Ovary (tissue), 9 donors: Measurements from ENCODE around the gene GJC2. TPM values are rescaled to one million over a fixed set of nuclear protein-coding genes. Genes with fewer than 3 reads are reported as not detected.

Source experiments
- DNase-seq, 5 donors: peaks; one replicate each; pipeline ENCODE4 v3.0.0-alpha.2; 2019 to 2020
- H3K27ac ChIP-seq, 2 donors: fragments of 200-600 bp; one replicate each; pipeline versions ENCODE4 v1.5.1 to v1.8.0; 2019 to 2022
- H3K27me3 ChIP-seq: fragments of 200-600 bp; one replicate; pipeline ENCODE4 v1.8.0; 2022
- H3K36me3 ChIP-seq: fragments of 200-600 bp; sonication (generic); one replicate; pipeline ENCODE4 v1.5.1; 2019
- H3K4me1 ChIP-seq: one replicate; pipeline ENCODE4 v1.8.1; 2013; ENCODE audit warnings: mild to moderate bottlenecking, moderate library complexity; ENCODE audit not compliant: insufficient read depth
- H3K4me3 ChIP-seq: fragments of 200-600 bp; sonication (generic); one replicate; pipeline ENCODE4 v1.5.1; 2017
- H3K9me3 ChIP-seq, 2 donors: fragments of 200-600 bp in 1 of 2; sonication (generic) in 1 of 2; one replicate each; pipeline versions ENCODE4 v1.5.1 to v1.8.1; 2013 to 2019; ENCODE audit warnings: mild to moderate bottlenecking in 1 of 2, moderate library complexity in 1 of 2
- CTCF ChIP-seq, 3 donors: fragments of 450-650 bp in 2 of 3; fragments of 200-600 bp in 1 of 3; IDR thresholded peaks; one replicate each; pipeline versions ENCODE4 v1.5.1 to v1.8.0; 2016 to 2022; ENCODE audit warnings: antibody characterized with exemption in 3 of 3, mild to moderate bottlenecking in 1 of 3
- EP300 ChIP-seq: sonication (generic); formaldehyde crosslinking; IDR thresholded peaks from one replicate; pipeline ENCODE4 v1.6.1; 2017; ENCODE audit warnings: antibody characterized with exemption
- POLR2A ChIP-seq: fragments of 450-650 bp; IDR thresholded peaks from one replicate; pipeline ENCODE4 v1.6.1; 2017; ENCODE audit warnings: antibody characterized with exemption, mild to moderate bottlenecking, moderate library complexity
- WGBS, 3 donors: extraction: QIAGEN DNeasy Blood & Tissue Kit in 1 of 3; methylation state at CpG; one replicate each; pipeline versions ENCODE4 v1.1.5 to v1.1.7; 2013 to 2017; 5-methylcytosine and 5-hydroxymethylcytosine counted together
- intact Hi-C, 4 donors: fragments of 100-400 bp; cut with DNase I; formaldehyde crosslinking; loops; one replicate each; pipeline versions ENCODE4 v1.11.0 to v1.15.1; 2022 to 2023
- polyA plus RNA-seq, 2 donors: library from polyadenylated mRNA; stranded (reverse); fragments of 200-250 nt in 1 of 2; fragments of 350-450 nt in 1 of 2; fragmentation: Illumina TruSeq in 1 of 2; extraction: RNeasy Lipid Tissue Mini Kit (QIAGEN cat#74804) in 1 of 2; gene quantifications; one replicate each; pipeline ENCODE4 v1.2.3, GENCODE V29; 2013 to 2014
- total RNA-seq, 7 donors: library from RNA; depleted of rRNA in 2 of 7; stranded (reverse); fragments of >200 nt in 2 of 7; fragmentation: NEBNext Ultra II Directional in 3 of 7; extraction: Animal tissue kit (Norgen Biotek cat#: 25700) in 3 of 7; gene quantifications; one replicate each; pipeline versions ENCODE4 v1.1.0 to v1.2.4, GENCODE V29; 2016 to 2023
- donor health status: DM: no; HTN: no; CAD: no; lungs with moderate emphysema.
- donor health status: DM: no; HTN: no; CAD: no.
- donor health status: Bipolar disorder and iron deficiency.
- donor health status: DM: yes; HTN: yes; CAD: no.
- donor health status: DM: no; HTN: no; CAD: no.
- donor health status: DM: yes; HTN: yes; CAD: no.

Gene GJC2
- total and polyA plus RNA-seq, 9 donors, result 0.18 to 12.6 (median 6.1) TPM

DNA sequence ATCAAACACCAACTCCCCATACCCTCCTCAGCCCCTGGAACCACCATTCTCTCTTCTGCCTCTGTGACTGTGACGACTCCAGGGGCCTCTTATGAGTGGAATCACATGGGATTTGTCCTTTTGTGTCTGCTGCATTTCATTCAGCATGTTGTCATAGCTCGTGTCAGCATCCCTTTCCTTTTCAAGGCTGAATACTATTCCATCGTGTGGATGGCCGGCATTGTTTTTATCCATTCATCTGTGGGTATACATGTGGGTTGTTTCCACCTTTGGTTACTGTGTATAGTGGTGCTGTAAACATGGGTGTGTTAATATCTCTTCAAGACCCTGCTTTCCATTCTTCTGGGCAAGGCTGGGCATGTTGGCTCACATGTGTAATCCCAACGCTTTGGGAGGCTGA lies 41.0 kb downstream of the GJC2 start:
- Histone ChIP-seq H3K4me3 (no peak overlapping the region), H3K4me1 (no peaks in the 10 kb centered on the region), H3K27ac (no peak overlapping the region), H3K9me3 (no peaks in the 10 kb centered on the region), H3K27me3 (no peaks in the 10 kb centered on the region), H3K36me3 (no peaks in the 10 kb centered on the region)
- DNase-seq, result no peak
- TF ChIP-seq POLR2A, result no peak
- TF ChIP-seq CTCF (IDR thresholded peaks at IDR 0.05), result no peak
- TF ChIP-seq EP300, result no peak
- 82 to 94% (median 89%) methylated on average over 5 of the region's 5 CpGs for WGBS, 3 donors
- intact Hi-C loops, result no loop called here

- Histone ChIP-seq H3K4me3 (no peak overlapping the region), H3K36me3 (no peaks in the 10 kb centered on the region), H3K27me3 (no peaks in the 10 kb centered on the region), H3K27ac (no peak overlapping the region), H3K4me1 (no peaks in the 10 kb centered on the region), H3K9me3 (peaks cover 0 to 2% of the 10 kb centered on the region in 2 donors)
- peak in 1 of 5 donors; percentile 7 for DNase-seq
- TF ChIP-seq POLR2A (no peak), CTCF (IDR thresholded peaks at IDR 0.05) (no peak), EP300 (no peak)
- intact Hi-C loops, result no loop called here
- 72 to 85% (median 80%) methylated on average over 3 of the region's 3 CpGs for WGBS, 3 donors
Measured at GRCh38 chr1:228194436-228194835, 44.7 kb downstream of the GJC2 start.

DNA sequence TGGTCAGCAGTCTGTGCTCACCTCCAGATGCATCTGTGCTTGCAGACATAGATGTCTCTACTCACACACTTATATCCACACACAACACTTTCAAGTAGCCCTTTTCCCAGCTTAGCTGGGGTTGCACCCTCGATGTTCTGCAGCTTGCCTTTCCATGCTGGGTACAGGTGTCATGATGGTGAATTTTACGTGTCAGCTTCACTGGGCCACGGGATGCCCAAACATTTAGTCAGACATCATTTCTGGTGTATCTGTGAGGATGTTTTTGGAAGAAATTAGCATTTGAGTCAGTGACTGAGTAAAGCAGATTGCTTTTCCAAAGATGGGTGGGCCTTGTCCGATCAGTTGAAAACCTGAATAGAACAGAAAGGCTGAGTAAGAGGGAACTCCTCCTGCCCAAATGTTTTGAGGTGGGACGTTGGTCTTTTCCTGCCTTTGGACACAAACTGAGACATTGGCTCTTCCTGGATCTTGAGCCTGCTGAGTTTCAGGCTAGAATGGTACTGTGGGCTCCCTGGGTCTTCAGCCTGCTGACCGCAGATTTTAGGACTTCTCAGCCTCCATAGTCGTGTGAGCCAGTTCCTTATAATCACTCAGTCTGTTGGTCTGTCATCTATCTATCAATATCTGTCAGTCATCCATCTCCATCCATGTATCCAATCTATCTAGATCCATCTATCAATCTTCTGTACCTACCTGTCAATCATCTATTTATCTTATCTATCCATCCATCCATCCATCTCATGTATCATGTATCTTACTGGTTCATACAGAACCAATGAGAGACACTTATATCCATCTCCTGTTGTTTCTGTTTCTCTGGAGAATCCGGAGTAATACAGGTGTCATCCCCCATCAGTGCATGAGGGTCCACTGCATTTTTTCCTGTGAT lies 45.4 kb downstream of the GJC2 start:
- peak in 1 of 5 donors; percentile 1 for DNase-seq
- Histone ChIP-seq H3K9me3 (peaks cover 0 to 2% of the 10 kb centered on the region in 2 donors), H3K4me3 (no peak overlapping the region), H3K27me3 (no peaks in the 10 kb centered on the region), H3K4me1 (no peaks in the 10 kb centered on the region), H3K27ac (no peak overlapping the region), H3K36me3 (no peaks in the 10 kb centered on the region)
- intact Hi-C loops, result no loop called here
- TF ChIP-seq EP300 (no peak), CTCF (IDR thresholded peaks at IDR 0.05) (no peak), POLR2A (no peak)
- WGBS, 3 donors, result 88 to 94% (median 92%) methylated on average over 8 of the region's 8 CpGs

DNA sequence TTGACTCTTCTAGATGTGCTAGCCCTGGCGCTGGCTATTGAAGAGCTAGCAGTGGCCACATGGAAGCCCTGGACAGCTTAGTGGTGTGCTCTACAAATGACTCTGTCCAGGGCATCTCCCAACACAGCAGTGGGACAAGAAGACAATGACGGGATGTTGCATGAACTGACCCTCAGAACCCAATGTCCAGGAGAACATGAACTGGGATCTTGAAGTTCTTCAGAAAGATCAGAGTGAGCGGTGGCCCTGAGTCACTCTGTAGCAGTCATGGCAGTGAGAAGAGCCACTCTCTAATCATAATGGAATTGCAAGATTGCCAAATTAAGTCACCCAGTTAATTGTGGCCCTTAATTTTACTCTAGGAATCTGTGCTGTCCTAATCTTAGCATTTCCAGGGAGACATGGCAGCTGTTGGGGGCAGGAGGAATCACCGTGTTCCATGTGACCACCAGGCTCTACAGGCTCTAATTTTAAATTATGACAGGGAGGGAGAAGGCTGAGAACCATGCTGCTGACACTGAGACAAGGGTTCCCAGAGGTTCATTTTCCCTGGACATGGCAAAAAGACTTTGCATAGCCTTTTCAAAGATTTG lies 47.9 kb downstream of the GJC2 start:
- DNase-seq, result peak in 1 of 5 donors; percentile 1
- intact Hi-C loops, result no loop called here
- WGBS, 3 donors, result 93 to 96% (median 94%) methylated on average over 4 of the region's 4 CpGs

More for the DNA sequence above, 47.9 kb downstream of the GJC2 start:
- Histone ChIP-seq H3K27ac (no peak overlapping the region), H3K4me3 (no peak overlapping the region), H3K4me1 (no peaks in the 10 kb centered on the region), H3K27me3 (no peaks in the 10 kb centered on the region), H3K9me3 (peaks cover 0 to 2% of the 10 kb centered on the region in 2 donors), H3K36me3 (no peaks in the 10 kb centered on the region)
- no peak for TF ChIP-seq CTCF (IDR thresholded peaks at IDR 0.05)
- no peak for TF ChIP-seq POLR2A
- TF ChIP-seq EP300, result no peak
